Measurements from ENCODE around the gene ZNF280D. TPM values are rescaled to one million over a fixed set of nuclear protein-coding genes. Genes with fewer than 3 reads are reported as not detected.

Gene ZNF280D
- 12.6 to 16.1 TPM (median 15.2 TPM) in 5 replicates for total RNA-seq (2022; extraction: Qiagen RNA extraction)

GRCh38 chr15:56733136-56734012, at the start of gene ZNF280D:
TSS of gene ZNF280D (minus strand) at chr15:56733509. CDS start at chr15:56707109, 26,400 bp downstream.

Other genes with a start within 250 kb of the ZNF280D start
- gene TCF12, start 185.1 kb upstream of the ZNF280D start, total RNA-seq (2022; extraction: Qiagen RNA extraction) = 33.7 to 44.6 TPM (median 40.7 TPM) in 5 replicates